Measurements from ENCODE around the gene GRID1. TPM values are rescaled to one million over a fixed set of nuclear protein-coding genes. Genes with fewer than 3 reads are reported as not detected.

The GRID1 gene
- polyA plus RNA-seq, 1 donor (not counting 4 experiments of a cell fraction or from before 2014, with no cell fraction given): 0.01 TPM

- Histone ChIP-seq H3K4me1 (ENCODE audit: control insufficient read depth, extremely low read depth, insufficient read depth, low read length) (peaks cover 3% of the 10 kb centered on the region), H3K27me3 (ENCODE audit: control insufficient read depth, extremely low read depth, insufficient read depth, low read length) (no peaks in the 10 kb centered on the region), H3K4me2 (ENCODE audit: control insufficient read depth, extremely low read depth, insufficient read depth, low read depth, low read length) (no peak overlapping the region), H3K4me3 (ENCODE audit: control insufficient read depth in 2 of 3, extremely low read depth in 1 of 3, insufficient read depth in 2 of 3, low read depth in 1 of 3, low read length in 3 of 3) (no peak overlapping the region), H3K36me3 (ENCODE audit: control insufficient read depth in 2 of 2, extremely low read depth in 1 of 2, insufficient read depth in 2 of 2, low read length in 2 of 2) (no peaks in the 10 kb centered on the region), H3K9me3 (ENCODE audit: control insufficient read depth, low read depth, low read length) (no peaks in the 10 kb centered on the region), H3K9me1 (ENCODE audit: control insufficient read depth, extremely low read depth, insufficient read depth, low read length) (no peaks in the 10 kb centered on the region), H3K27ac (ENCODE audit: control insufficient read depth, insufficient read depth, low read length) (no peak overlapping the region), H3K9ac (ENCODE audit: control insufficient read depth, extremely low read depth, insufficient read depth, low read length) (no peak overlapping the region), H2AFZ (ENCODE audit: control insufficient read depth, low read length) (no peak overlapping the region), H4K20me1 (ENCODE audit: control insufficient read depth, extremely low read depth, insufficient read depth, low read length) (no peaks in the 10 kb centered on the region), H3K79me2 (ENCODE audit: control insufficient read depth, insufficient read depth, low read length) (no peaks in the 10 kb centered on the region)
- no peak for FAIRE-seq
- dilution Hi-C loops (cut with MboI; ENCODE audit: extremely low pct_ligation_motif_present, low sequenced_read_pairs): no loop called here
- no peak for TF ChIP-seq EZH2 (IDR thresholded peaks at IDR 0.05; ENCODE audit: low read length)
- TF ChIP-seq, protein P1, sequence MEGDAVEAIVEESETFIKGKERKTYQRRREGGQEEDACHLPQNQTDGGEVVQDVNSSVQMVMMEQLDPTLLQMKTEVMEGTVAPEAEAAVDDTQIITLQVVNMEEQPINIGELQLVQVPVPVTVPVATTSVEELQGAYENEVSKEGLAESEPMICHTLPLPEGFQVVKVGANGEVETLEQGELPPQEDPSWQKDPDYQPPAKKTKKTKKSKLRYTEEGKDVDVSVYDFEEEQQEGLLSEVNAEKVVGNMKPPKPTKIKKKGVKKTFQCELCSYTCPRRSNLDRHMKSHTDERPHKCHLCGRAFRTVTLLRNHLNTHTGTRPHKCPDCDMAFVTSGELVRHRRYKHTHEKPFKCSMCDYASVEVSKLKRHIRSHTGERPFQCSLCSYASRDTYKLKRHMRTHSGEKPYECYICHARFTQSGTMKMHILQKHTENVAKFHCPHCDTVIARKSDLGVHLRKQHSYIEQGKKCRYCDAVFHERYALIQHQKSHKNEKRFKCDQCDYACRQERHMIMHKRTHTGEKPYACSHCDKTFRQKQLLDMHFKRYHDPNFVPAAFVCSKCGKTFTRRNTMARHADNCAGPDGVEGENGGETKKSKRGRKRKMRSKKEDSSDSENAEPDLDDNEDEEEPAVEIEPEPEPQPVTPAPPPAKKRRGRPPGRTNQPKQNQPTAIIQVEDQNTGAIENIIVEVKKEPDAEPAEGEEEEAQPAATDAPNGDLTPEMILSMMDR (optimal IDR thresholded peaks at IDR 0.05 in 1 of 3, IDR thresholded peaks at IDR 0.05 in 1 of 3, conservative IDR thresholded peaks at IDR 0.05 in 1 of 3; ENCODE audit: extremely low read depth in 1 of 3, insufficient read depth in 2 of 3, low read length in 3 of 3): no peak
- no peak for DNase-seq (ENCODE audit: low read depth, low spot score)
These were observed 466.1 kb downstream of the GRID1 start for GRCh38 chr10:85900487-85900886.

DNA sequence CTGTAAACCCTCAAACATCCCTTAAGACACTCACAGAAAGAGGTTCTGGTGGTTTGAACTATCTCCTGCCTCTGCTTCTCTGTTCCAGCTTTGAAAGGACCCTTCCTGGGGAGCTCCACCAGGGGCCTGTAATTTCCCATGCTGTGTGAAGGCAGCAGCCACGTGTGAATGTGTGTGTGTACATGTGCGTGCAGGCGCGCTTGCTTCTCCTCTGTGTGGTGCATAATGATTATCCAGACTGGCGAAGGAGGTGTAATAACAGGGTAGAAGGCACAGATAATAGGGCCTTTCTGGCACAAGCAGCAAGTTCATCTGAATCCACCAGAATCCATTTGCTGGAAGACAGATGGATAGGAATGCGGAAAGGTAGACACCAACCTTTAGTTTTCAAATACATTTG lies 466.5 kb downstream of the GRID1 start:
- H3K4me3 ChIP-seq (ENCODE audit: control insufficient read depth in 2 of 3, extremely low read depth in 1 of 3, insufficient read depth in 2 of 3, low read depth in 1 of 3, low read length in 3 of 3): no peak overlapping the region
- no peaks in the 10 kb centered on the region for H3K9me3 ChIP-seq (ENCODE audit: control insufficient read depth, low read depth, low read length)
- TF ChIP-seq, protein P1 (optimal IDR thresholded peaks at IDR 0.05 in 1 of 3, IDR thresholded peaks at IDR 0.05 in 1 of 3, conservative IDR thresholded peaks at IDR 0.05 in 1 of 3; ENCODE audit: extremely low read depth in 1 of 3, insufficient read depth in 2 of 3, low read length in 3 of 3): no peak
- TF ChIP-seq EZH2 (IDR thresholded peaks at IDR 0.05; ENCODE audit: low read length): no peak
- H2AFZ ChIP-seq (ENCODE audit: control insufficient read depth, low read length): no peak overlapping the region
- H3K36me3 ChIP-seq (ENCODE audit: control insufficient read depth in 2 of 2, extremely low read depth in 1 of 2, insufficient read depth in 2 of 2, low read length in 2 of 2): no peaks in the 10 kb centered on the region
- dilution Hi-C loops (cut with MboI; ENCODE audit: extremely low pct_ligation_motif_present, low sequenced_read_pairs): no loop called here
- no peak overlapping the region for H3K4me2 ChIP-seq (ENCODE audit: control insufficient read depth, extremely low read depth, insufficient read depth, low read depth, low read length)
- H3K9me1 ChIP-seq (ENCODE audit: control insufficient read depth, extremely low read depth, insufficient read depth, low read length): no peaks in the 10 kb centered on the region
- H3K79me2 ChIP-seq (ENCODE audit: control insufficient read depth, insufficient read depth, low read length): no peaks in the 10 kb centered on the region
- no peaks in the 10 kb centered on the region for H4K20me1 ChIP-seq (ENCODE audit: control insufficient read depth, extremely low read depth, insufficient read depth, low read length)
- no peak overlapping the region for H3K9ac ChIP-seq (ENCODE audit: control insufficient read depth, extremely low read depth, insufficient read depth, low read length)
- peaks cover 3% of the 10 kb centered on the region for H3K4me1 ChIP-seq (ENCODE audit: control insufficient read depth, extremely low read depth, insufficient read depth, low read length)
- no peak overlapping the region for H3K27ac ChIP-seq (ENCODE audit: control insufficient read depth, insufficient read depth, low read length)
- no peak for FAIRE-seq
- DNase-seq (ENCODE audit: low read depth, low spot score): no peak
- H3K27me3 ChIP-seq (ENCODE audit: control insufficient read depth, extremely low read depth, insufficient read depth, low read length): no peaks in the 10 kb centered on the region
